C4-2B (cell line): Measurements from ENCODE around the gene NPIPB9.

Experiments
- CTCF ChIP-seq: fragments of 450-650 bp; conservative IDR thresholded peaks from 2 replicates; pipeline ENCODE4 v1.5.1; 2017; ENCODE audit warnings: mild to moderate bottlenecking
- ZFX ChIP-seq: fragments of 450-650 bp; IDR thresholded peaks from 2 replicates; pipeline ENCODE4 v1.6.1; 2017

- TF ChIP-seq CTCF (no peak), ZFX (no peak)
These were observed 70.4 kb downstream of the NPIPB9 start for GRCh38 chr16:28821874-28822519.
